Measurements from ENCODE around the gene CHST12. TPM values are rescaled to one million over a fixed set of nuclear protein-coding genes. Genes with fewer than 3 reads are reported as not detected.

The CHST12 gene
- total RNA-seq, 5 donors from 2014 or later (not counting 1 experiment from before 2014, with no cell fraction given), result 20.3 to 41.5 (median 30.8) TPM

DNA sequence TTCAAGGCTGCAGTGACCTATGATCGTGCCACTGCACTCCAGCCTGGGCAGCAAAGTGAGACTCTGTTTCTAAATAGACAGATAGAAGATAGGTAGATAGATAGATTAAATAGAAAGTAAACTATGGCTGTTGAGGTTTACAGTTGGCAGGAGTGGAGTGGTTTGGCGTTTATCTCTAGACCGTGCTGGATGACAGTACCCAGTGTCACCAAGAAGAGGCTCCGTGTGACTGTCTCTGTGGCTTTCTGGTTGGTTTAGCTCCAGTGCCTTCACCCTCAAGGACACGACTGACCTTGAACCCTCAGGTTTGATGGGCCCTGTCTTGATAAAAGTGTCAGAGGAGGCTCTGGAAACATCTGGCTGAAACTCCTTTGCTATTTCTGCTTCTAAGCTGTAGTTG, 31.7 kb downstream of the CHST12 start:
- Histone ChIP-seq H3K4me3 (ENCODE audit: control insufficient read depth in 1 of 2, extremely low read depth in 1 of 2, low read length in 1 of 2) (no peak overlapping the region), H3K27ac (ENCODE audit: low read length) (no peak overlapping the region), H3K9me3 (no peaks in the 10 kb centered on the region), H3K27me3 (replicated peaks in 1 of 2; ENCODE audit: control insufficient read depth in 2 of 2, extremely low read depth in 1 of 2, insufficient read depth in 2 of 2, low read length in 1 of 2) (no peaks in the 10 kb centered on the region), H3K36me3 (ENCODE audit: control insufficient read depth in 2 of 2, extremely low read depth in 1 of 2, insufficient read depth in 1 of 2, low read length in 1 of 2) (peaks cover 18 to 51% of the 10 kb centered on the region in 2 donors), H3K4me1 (ENCODE audit: control insufficient read depth in 1 of 2, extremely low read depth in 1 of 2, insufficient read depth in 2 of 2, low read length in 2 of 2) (peaks cover 0 to 19% of the 10 kb centered on the region in 2 experiments)
- WGBS (ENCODE audit: insufficient coverage), result 84% methylated on average over 4 of the region's 5 CpGs
- CTCF ChIA-PET, result interaction anchor here in 1 of 2 donors (0.6 to 1.1 kb wide), 3 partner anchors 16 to 34 kb away, joined by 3 to 6 read pairs (median 4); no protein-coding TSS in a partner anchor
- no peak overlapping the region for H3K4me3 Mint-ChIP-seq
- POLR2A ChIA-PET, result no interaction called here
- peaks cover 0 to 10% (median 3%) of the 10 kb centered on the region in 3 donors for H3K4me1 Mint-ChIP-seq
- H3K9me3 Mint-ChIP-seq, result peaks cover 4 to 5% (median 5%) of the 10 kb centered on the region in 3 donors
- no peaks in the 10 kb centered on the region for H3K27me3 Mint-ChIP-seq
- no peak for ATAC-seq (replicated peaks in 1 of 4)
- no peak for DNase-seq
- H3K36me3 Mint-ChIP-seq, result peaks cover 51% of the 10 kb centered on the region
- H3K27ac Mint-ChIP-seq, result no peak overlapping the region

- Mint-ChIP-seq H3K27ac (no peak overlapping the region), H3K4me1 (peaks cover 0 to 15% (median 3%) of the 10 kb centered on the region in 3 donors), H3K36me3 (peaks cover 50% of the 10 kb centered on the region), H3K9me3 (no peaks in the 10 kb centered on the region), H3K4me3 (no peak overlapping the region), H3K27me3 (no peaks in the 10 kb centered on the region)
- ATAC-seq (replicated peaks in 1 of 4) (no peak), DNase-seq (no peak)
- Histone ChIP-seq H3K36me3 (ENCODE audit: control insufficient read depth in 2 of 2, extremely low read depth in 1 of 2, insufficient read depth in 1 of 2, low read length in 1 of 2) (peaks cover 18 to 55% of the 10 kb centered on the region in 2 donors), H3K9me3 (no peaks in the 10 kb centered on the region), H3K27ac (ENCODE audit: low read length) (no peak overlapping the region), H3K4me3 (ENCODE audit: control insufficient read depth in 1 of 2, extremely low read depth in 1 of 2, low read length in 1 of 2) (no peak overlapping the region), H3K27me3 (replicated peaks in 1 of 2; ENCODE audit: control insufficient read depth in 2 of 2, extremely low read depth in 1 of 2, insufficient read depth in 2 of 2, low read length in 1 of 2) (no peaks in the 10 kb centered on the region), H3K4me1 (ENCODE audit: control insufficient read depth in 1 of 2, extremely low read depth in 1 of 2, insufficient read depth in 2 of 2, low read length in 2 of 2) (peaks cover 0 to 29% of the 10 kb centered on the region in 2 experiments)
- WGBS (ENCODE audit: insufficient coverage), result 96% methylated on average over 16 of the region's 25 CpGs
- ChIA-PET CTCF (no interaction called here), POLR2A (no interaction called here)
These were observed 33.1 kb downstream of the CHST12 start for GRCh38 chr7:2436341-2437104.

GRCh38 chr7:2437136-2437535, 33.7 kb downstream of the CHST12 start:
- no peak overlapping the region for H3K4me3 Mint-ChIP-seq
- DNase-seq (no peak), ATAC-seq (replicated peaks in 1 of 4) (no peak)
- peaks cover 18 to 54% of the 10 kb centered on the region in 2 donors for H3K36me3 ChIP-seq (ENCODE audit: control insufficient read depth in 2 of 2, extremely low read depth in 1 of 2, insufficient read depth in 1 of 2, low read length in 1 of 2)
- H3K4me1 Mint-ChIP-seq, result peaks cover 0 to 16% (median 3%) of the 10 kb centered on the region in 3 donors
- no peak overlapping the region for H3K4me3 ChIP-seq (ENCODE audit: control insufficient read depth in 1 of 2, extremely low read depth in 1 of 2, low read length in 1 of 2)
- H3K9me3 Mint-ChIP-seq, result no peaks in the 10 kb centered on the region
- H3K36me3 Mint-ChIP-seq, result peaks cover 50% of the 10 kb centered on the region
- CTCF ChIA-PET, result no interaction called here
- whole genome bisulfite sequencing (ENCODE audit: insufficient coverage), result 90% methylated on average over 5 of the region's 9 CpGs
- H3K4me1 ChIP-seq (ENCODE audit: control insufficient read depth in 1 of 2, extremely low read depth in 1 of 2, insufficient read depth in 2 of 2, low read length in 2 of 2), result peaks cover 0 to 24% of the 10 kb centered on the region in 2 experiments
- H3K27me3 ChIP-seq (replicated peaks in 1 of 2; ENCODE audit: control insufficient read depth in 2 of 2, extremely low read depth in 1 of 2, insufficient read depth in 2 of 2, low read length in 1 of 2), result no peaks in the 10 kb centered on the region
- POLR2A ChIA-PET, result no interaction called here
- H3K27ac ChIP-seq (ENCODE audit: low read length), result no peak overlapping the region
- H3K27me3 Mint-ChIP-seq, result no peaks in the 10 kb centered on the region
- no peaks in the 10 kb centered on the region for H3K9me3 ChIP-seq
- no peak overlapping the region for H3K27ac Mint-ChIP-seq

GRCh38 chr7:2437537-2438148, 34.2 kb downstream of the CHST12 start:
- Mint-ChIP-seq H3K4me1 (peaks cover 0 to 16% (median 3%) of the 10 kb centered on the region in 3 donors), H3K36me3 (peaks cover 50% of the 10 kb centered on the region), H3K4me3 (no peak overlapping the region), H3K27ac (no peak overlapping the region), H3K9me3 (no peaks in the 10 kb centered on the region), H3K27me3 (no peaks in the 10 kb centered on the region)
- Histone ChIP-seq H3K27ac (ENCODE audit: low read length) (no peak overlapping the region), H3K27me3 (replicated peaks in 1 of 2; ENCODE audit: control insufficient read depth in 2 of 2, extremely low read depth in 1 of 2, insufficient read depth in 2 of 2, low read length in 1 of 2) (no peaks in the 10 kb centered on the region), H3K4me3 (ENCODE audit: control insufficient read depth in 1 of 2, extremely low read depth in 1 of 2, low read length in 1 of 2) (no peak overlapping the region), H3K9me3 (no peaks in the 10 kb centered on the region), H3K4me1 (ENCODE audit: control insufficient read depth in 1 of 2, extremely low read depth in 1 of 2, insufficient read depth in 2 of 2, low read length in 2 of 2) (peaks cover 0 to 20% of the 10 kb centered on the region in 2 experiments), H3K36me3 (ENCODE audit: control insufficient read depth in 2 of 2, extremely low read depth in 1 of 2, insufficient read depth in 1 of 2, low read length in 1 of 2) (peaks cover 18 to 49% of the 10 kb centered on the region in 2 donors)
- DNase-seq, result no peak
- no peak for ATAC-seq (replicated peaks in 1 of 4)
- ChIA-PET CTCF (no interaction called here), POLR2A (no interaction called here)
- WGBS (ENCODE audit: insufficient coverage), result 93% methylated on average over 10 of the region's 16 CpGs

GRCh38 chr7:2438186-2438585, 34.8 kb downstream of the CHST12 start:
- no peak for DNase-seq
- POLR2A ChIA-PET, result no interaction called here
- no peaks in the 10 kb centered on the region for H3K9me3 ChIP-seq
- H3K4me1 ChIP-seq (ENCODE audit: control insufficient read depth in 1 of 2, extremely low read depth in 1 of 2, insufficient read depth in 2 of 2, low read length in 2 of 2), result peaks cover 0 to 20% of the 10 kb centered on the region in 2 experiments
- H3K27ac ChIP-seq (ENCODE audit: low read length), result no peak overlapping the region
- no peak for ATAC-seq (replicated peaks in 1 of 4)
- CTCF ChIA-PET, result no interaction called here
- H3K27me3 ChIP-seq (replicated peaks in 1 of 2; ENCODE audit: control insufficient read depth in 2 of 2, extremely low read depth in 1 of 2, insufficient read depth in 2 of 2, low read length in 1 of 2), result no peaks in the 10 kb centered on the region
- 95% methylated on average over 3 of the region's 7 CpGs for WGBS (ENCODE audit: insufficient coverage)
- Mint-ChIP-seq H3K4me1 (peaks cover 0 to 16% (median 3%) of the 10 kb centered on the region in 3 donors), H3K27me3 (no peaks in the 10 kb centered on the region), H3K27ac (no peak overlapping the region), H3K36me3 (peaks cover 50% of the 10 kb centered on the region), H3K4me3 (no peak overlapping the region), H3K9me3 (no peaks in the 10 kb centered on the region)
- peaks cover 13 to 45% of the 10 kb centered on the region in 2 donors for H3K36me3 ChIP-seq (ENCODE audit: control insufficient read depth in 2 of 2, extremely low read depth in 1 of 2, insufficient read depth in 1 of 2, low read length in 1 of 2)
- no peak overlapping the region for H3K4me3 ChIP-seq (ENCODE audit: control insufficient read depth in 1 of 2, extremely low read depth in 1 of 2, low read length in 1 of 2)

DNA sequence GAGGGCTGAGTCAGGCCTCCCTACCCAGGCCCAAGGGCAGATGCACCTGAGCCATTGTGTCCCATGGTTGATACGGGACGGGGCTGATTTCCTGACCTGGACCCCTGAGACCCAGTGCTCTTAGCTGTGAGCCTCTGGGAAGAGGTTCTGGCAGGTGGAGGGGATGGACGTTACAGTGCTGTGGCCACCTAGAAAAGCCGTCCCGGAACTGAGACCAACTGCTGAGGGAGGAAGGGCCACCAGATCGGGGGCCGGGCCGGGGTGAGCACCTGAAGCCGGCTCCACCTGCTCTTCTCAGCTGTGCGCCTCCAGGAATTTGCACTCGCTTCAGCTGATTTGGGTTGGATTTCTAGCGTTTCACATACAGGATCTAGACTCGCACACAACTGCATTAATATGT, 35.4 kb downstream of the CHST12 start:
- Mint-ChIP-seq H3K36me3 (peaks cover 45% of the 10 kb centered on the region), H3K27ac (no peak overlapping the region), H3K4me1 (peaks cover 0 to 16% (median 3%) of the 10 kb centered on the region in 3 donors), H3K4me3 (no peak overlapping the region), H3K27me3 (no peaks in the 10 kb centered on the region), H3K9me3 (no peaks in the 10 kb centered on the region)
- no peak for ATAC-seq (replicated peaks in 1 of 4)
- no peaks in the 10 kb centered on the region for H3K9me3 ChIP-seq
- no peak overlapping the region for H3K27ac ChIP-seq (ENCODE audit: low read length)
- H3K4me3 ChIP-seq (ENCODE audit: control insufficient read depth in 1 of 2, extremely low read depth in 1 of 2, low read length in 1 of 2), result no peak overlapping the region
- POLR2A ChIA-PET, result no interaction called here
- CTCF ChIA-PET, result no interaction called here
- 97% methylated on average over 9 of the region's 13 CpGs for WGBS (ENCODE audit: insufficient coverage)
- no peaks in the 10 kb centered on the region for H3K27me3 ChIP-seq (replicated peaks in 1 of 2; ENCODE audit: control insufficient read depth in 2 of 2, extremely low read depth in 1 of 2, insufficient read depth in 2 of 2, low read length in 1 of 2)
- DNase-seq, result no peak
- H3K36me3 ChIP-seq (ENCODE audit: control insufficient read depth in 2 of 2, extremely low read depth in 1 of 2, insufficient read depth in 1 of 2, low read length in 1 of 2), result peaks cover 10 to 41% of the 10 kb centered on the region in 2 donors
- peaks cover 0 to 20% of the 10 kb centered on the region in 2 experiments for H3K4me1 ChIP-seq (ENCODE audit: control insufficient read depth in 1 of 2, extremely low read depth in 1 of 2, insufficient read depth in 2 of 2, low read length in 2 of 2)
